GM20000 (cell line): ENCODE results near the gene CHD2.
"Not testable (repeated sequence)": the region's sequence is repeated elsewhere in the genome, so short reads cannot be mapped to it uniquely, and the experiment has no call there.

Source experiments
- DNase-seq: peaks from one replicate; pipeline ENCODE4 v3.0.0; 2012; ENCODE audit warnings: low spot score
- TF ChIP-seq, protein P1 (sequence below): IDR thresholded peaks from 2 replicates; pipeline ENCODE4 v1.5.1; 2012; ENCODE audit warnings: mild to moderate bottlenecking, control low read depth; ENCODE audit errors: extremely low read depth, missing control alignments

The CHD2 gene

DNA sequence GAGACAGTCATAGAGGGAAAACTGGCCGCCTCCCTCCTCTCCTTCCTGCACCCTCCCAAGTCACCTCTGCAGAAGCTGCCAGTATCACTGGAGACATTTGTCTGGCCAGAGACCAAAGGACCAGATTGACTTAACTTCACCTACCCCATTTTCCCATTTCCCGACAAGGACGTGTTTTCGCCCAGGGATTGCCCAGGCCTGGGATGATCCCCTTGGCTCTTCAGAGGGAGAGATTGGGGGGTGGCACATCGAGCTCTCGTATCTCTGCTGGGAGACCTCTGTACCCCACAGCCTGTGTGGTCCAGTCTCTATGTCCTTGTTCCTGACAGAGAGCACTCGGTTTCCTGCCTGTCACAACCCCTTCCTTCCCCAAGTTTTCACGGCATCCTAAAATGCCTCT lies 157.5 kb downstream of the CHD2 start:
- TF ChIP-seq, protein P1, sequence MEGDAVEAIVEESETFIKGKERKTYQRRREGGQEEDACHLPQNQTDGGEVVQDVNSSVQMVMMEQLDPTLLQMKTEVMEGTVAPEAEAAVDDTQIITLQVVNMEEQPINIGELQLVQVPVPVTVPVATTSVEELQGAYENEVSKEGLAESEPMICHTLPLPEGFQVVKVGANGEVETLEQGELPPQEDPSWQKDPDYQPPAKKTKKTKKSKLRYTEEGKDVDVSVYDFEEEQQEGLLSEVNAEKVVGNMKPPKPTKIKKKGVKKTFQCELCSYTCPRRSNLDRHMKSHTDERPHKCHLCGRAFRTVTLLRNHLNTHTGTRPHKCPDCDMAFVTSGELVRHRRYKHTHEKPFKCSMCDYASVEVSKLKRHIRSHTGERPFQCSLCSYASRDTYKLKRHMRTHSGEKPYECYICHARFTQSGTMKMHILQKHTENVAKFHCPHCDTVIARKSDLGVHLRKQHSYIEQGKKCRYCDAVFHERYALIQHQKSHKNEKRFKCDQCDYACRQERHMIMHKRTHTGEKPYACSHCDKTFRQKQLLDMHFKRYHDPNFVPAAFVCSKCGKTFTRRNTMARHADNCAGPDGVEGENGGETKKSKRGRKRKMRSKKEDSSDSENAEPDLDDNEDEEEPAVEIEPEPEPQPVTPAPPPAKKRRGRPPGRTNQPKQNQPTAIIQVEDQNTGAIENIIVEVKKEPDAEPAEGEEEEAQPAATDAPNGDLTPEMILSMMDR = no peak

DNA sequence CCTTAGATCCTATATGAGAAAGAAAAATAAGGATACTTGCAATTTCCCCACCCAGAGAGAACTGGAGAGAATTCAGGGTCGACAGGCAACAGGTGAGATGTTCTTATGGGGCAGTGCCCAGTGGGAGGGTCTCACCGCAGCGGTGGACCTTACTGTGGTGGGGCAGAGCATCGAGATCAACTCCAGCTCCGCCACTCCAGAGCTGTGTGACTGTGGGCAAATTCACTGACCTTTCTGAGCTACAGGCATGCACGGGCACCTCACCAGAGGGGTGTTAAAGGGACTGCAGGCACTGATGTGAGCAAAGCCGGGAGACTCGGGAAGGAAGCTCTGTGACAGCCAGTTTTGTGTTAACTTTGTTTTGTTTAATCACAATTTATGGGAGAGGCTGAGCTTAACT lies 158.0 kb downstream of the CHD2 start:
- DNase-seq = no peak
- TF ChIP-seq, protein P1 = no peak

More for the DNA sequence above, 157.5 kb downstream of the CHD2 start:
- no peak for DNase-seq

DNA sequence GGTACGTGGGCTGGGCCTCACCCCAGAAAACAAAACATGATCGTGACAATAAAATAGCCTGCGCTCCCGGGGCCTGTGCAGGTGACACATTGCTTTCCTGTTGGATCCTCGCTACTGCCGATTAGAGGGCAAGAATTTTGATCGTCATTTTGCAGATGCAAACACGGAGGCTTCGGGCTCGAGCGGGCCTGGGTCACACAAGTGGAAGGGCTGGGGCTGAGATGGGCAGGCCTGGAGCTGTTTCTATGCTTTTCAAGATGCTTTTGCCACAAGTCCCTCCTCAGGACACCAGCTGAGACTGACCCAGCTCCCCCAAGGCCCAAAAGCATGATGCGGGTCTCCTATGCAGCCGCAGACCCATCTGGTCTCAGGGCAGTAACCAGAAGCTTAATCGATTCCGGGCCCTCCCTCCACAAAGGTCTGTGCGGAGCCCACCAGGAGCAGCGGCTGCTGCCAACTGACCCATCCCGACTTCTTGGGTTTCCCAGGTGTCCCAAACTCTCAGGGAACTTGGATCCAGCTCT lies 158.8 kb downstream of the CHD2 start:
- DNase-seq = no peak
- TF ChIP-seq, protein P1 = no peak

DNA sequence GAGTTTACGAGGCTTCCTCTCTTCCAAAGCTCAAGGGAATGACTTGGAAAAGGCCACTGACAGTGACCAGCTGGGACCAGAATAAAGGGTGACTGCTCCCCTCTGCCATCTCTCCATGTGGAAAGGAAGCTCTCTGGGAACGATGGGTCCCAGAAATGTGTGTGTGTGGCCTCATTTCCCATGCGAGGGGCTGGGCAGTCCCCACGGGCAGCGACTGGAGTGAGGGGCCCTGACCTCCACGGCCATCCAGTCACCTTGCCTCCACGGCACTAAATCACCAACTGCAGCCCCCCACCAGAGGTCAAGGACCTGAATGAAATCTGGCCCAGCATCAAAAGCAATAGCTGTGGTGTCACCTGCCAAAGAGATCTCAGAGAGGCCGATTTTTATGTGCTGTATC lies 159.3 kb downstream of the CHD2 start:
- no peak for DNase-seq
- TF ChIP-seq, protein P1 = no peak

DNA sequence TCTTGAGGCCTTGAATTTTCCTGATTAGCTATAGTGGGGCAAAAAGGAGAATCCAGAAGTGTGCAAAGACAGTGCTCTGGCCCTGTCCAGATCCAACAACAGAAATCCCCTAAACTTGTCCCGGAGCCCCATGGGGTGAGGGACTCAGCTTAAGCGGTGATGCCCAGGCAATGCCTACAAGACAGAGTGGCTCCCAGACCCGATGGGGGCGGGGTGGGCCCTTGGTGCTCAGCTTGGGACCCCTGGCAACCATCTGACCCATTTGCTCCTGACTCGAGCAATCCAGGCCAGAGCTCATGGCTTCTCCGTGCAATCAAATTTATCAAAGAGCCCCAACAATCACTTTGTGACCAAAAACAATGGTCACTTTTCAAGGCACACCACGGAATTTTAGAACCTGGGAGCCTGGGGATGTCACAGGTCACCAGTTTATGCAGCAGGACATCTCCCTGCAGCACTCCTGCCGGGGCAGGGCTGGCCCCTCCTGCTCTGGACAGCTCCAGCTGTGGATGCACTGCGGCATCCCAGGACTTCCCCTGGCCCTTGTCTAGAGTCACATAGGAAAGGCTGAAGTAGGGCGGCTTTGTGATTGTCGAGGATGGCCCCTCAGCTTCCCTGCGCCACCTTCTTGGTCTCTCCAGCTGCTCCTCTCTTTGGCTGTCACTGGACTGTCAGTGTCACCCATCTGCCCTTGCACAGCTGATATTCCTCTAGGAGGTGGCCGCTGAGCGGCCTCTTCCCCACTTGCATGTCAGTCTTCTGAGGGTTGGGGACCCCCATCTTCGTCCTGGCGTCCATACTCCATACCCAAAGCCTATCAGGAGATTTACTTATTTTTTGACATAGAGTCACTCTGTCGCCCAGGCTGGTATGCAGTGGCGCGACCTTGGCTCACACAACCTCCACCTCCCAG lies 160.5 kb downstream of the CHD2 start:
- no peak for DNase-seq
- TF ChIP-seq, protein P1 = no peak

DNA sequence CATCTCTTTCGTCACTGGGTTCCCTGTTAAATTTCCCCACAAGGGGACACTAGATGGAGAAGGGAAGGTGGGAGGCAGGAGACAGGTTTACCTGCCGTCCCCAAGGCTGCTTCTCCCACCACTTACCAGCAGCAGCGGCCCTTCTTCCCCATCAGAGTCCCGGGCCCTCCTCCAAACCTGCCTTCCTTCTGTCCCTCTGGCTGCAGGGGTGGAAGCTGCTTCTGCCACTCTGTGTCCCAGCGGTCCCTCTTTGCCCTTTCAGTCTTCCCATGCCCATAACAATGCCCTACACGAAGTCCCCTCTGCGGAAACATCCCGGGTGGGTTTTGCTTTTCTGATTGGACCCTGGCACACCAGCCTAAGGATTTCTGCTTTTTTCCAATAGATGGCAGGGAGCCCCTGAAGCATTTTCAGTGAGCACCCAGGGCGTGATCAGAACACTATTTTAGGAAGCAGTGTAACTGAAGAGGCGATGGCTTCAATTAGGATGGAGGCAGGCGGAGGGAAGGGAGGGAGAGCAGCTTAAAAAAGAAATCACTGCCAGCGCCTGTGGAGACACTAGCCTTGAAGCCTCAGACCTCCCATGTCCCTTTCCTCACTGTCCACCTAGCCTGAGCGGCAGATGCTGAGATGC lies 162.6 kb downstream of the CHD2 start:
- not testable (repeated sequence) for DNase-seq

DNA sequence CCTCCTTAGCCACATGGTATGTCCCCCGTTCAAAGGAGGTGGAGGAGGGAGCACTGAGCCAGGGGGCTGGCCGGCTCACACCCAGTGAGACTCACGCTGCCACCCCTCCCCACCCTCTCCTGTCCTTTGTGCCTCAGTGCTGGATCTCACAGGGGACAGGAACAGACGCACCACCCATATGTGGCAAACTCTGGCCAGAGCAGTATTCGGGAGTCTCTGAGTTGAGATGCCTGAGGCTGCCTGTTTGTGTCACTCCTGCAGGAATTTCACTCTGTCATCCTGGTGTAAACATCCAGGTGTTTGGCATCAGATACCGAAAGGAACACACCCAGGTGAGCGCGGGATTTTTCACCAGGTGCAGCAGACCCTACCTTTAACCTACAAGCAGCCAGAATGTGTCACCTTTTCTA lies 163.1 kb downstream of the CHD2 start:
- TF ChIP-seq, protein P1 = no peak
- no peak for DNase-seq
